Kidney epithelial cell (primary cell): ENCODE results near the gene ZFAND3. TPM values are rescaled to one million over a fixed set of nuclear protein-coding genes. Genes with fewer than 3 reads are reported as not detected.
A peak's percentile ranks its signal among the peaks of the same experiment; 100 is the strongest.

Experiments
- DNase-seq: peaks from one replicate; pipeline ENCODE4 v3.0.0-alpha.2; 2010; ENCODE audit warnings: low read depth
- H3K27me3 ChIP-seq: 2 replicates; pipeline ENCODE4 v1.6.0; 2011; ENCODE audit warnings: low read length; ENCODE audit not compliant: control insufficient read depth, insufficient read depth
- H3K36me3 ChIP-seq: 2 replicates; pipeline ENCODE4 v1.5.1; 2011; ENCODE audit warnings: low read length; ENCODE audit not compliant: control insufficient read depth, insufficient read depth
- H3K4me3 ChIP-seq: 2 replicates; pipeline ENCODE4 v1.5.1; 2011; ENCODE audit warnings: low read depth, mild to moderate bottlenecking, control low read depth, low read length
- CTCF ChIP-seq: IDR thresholded peaks from 2 replicates; pipeline ENCODE4 v1.5.1; 2011; ENCODE audit warnings: mild to moderate bottlenecking, moderate library complexity, low read length, control low read depth, inconsistent platforms; ENCODE audit not compliant: insufficient read depth, poor library complexity, severe bottlenecking
- total RNA-seq: library from RNA; depleted of rRNA; stranded (reverse); fragments of >200 nt; gene quantifications from 2 replicates; pipeline ENCODE4 v1.2.3, GENCODE V29; 2015

Gene ZFAND3
- total RNA-seq, 1 donor from 2014 or later, result 49.4 TPM

DNA sequence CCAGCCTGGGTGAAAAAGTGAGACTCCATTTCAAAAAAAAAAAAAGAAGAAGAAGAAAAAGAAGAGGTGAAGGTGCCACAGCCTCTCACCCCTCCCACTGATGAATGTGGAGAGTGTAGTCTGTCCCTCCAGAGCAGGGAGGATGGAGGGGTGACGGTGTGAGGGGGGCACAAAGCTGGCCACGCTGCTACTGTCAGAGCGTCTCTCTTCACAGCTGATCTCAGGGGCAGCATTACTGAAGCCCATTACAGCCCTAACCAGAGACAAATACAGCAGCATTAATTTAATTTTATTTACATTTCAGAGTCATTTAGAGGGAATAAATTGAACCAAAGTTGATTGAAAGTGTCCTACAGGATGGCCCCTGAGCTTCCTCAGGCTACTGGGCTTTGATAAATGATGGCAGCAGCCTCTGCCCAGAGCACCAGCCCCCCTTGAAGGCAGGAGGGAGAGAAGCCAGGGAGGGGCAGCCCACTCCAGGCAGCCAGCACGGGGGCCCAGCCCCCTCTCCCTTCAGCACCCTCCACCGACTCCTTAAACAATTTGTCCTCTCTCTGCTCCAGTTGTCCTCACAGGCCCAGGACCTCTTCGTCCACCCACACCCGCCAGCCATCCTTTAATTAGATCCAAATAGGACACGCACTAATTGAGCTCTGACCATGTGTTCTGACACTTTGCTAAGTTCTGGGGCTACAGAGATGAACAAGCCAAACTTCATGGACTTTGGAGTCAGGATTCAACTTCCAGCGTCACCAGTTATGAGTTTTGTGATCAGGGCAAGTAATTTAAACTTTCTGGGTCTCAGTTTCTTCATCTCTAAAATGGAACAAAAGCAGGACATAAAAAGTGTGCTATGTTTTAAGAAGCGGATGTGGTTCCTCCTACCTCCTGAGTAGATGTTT is 18.6 kb upstream of the ZFAND3 start:
- Histone ChIP-seq H3K4me3 (no peak overlapping the region), H3K36me3 (no peaks in the 10 kb centered on the region), H3K27me3 (peaks cover 3% of the 10 kb centered on the region)
- DNase-seq, result no peak
- TF ChIP-seq CTCF, result no peak

GRCh38 chr6:37801605-37801940 is 18.0 kb upstream of the ZFAND3 start:
- Histone ChIP-seq H3K36me3 (no peaks in the 10 kb centered on the region), H3K27me3 (peaks cover 5% of the 10 kb centered on the region), H3K4me3 (no peak overlapping the region)
- TF ChIP-seq CTCF, result no peak
- DNase-seq, result no peak

GRCh38 chr6:37802810-37803209 is 16.7 kb upstream of the ZFAND3 start:
- H3K27me3 ChIP-seq, result peaks cover 5% of the 10 kb centered on the region
- no peak for TF ChIP-seq CTCF
- H3K36me3 ChIP-seq, result no peaks in the 10 kb centered on the region
- H3K4me3 ChIP-seq, result no peak overlapping the region
- DNase-seq, result no peak

- no peak for DNase-seq
- no peak overlapping the region for H3K4me3 ChIP-seq
- H3K36me3 ChIP-seq, result no peaks in the 10 kb centered on the region
- H3K27me3 ChIP-seq, result peaks cover 5% of the 10 kb centered on the region
- TF ChIP-seq CTCF, result no peak
Measured at GRCh38 chr6:37804586-37804985, 14.9 kb upstream of the ZFAND3 start.

- TF ChIP-seq CTCF, result no peak
- Histone ChIP-seq H3K36me3 (no peaks in the 10 kb centered on the region), H3K27me3 (peaks cover 3% of the 10 kb centered on the region), H3K4me3 (no peak overlapping the region)
- no peak for DNase-seq
Measured at GRCh38 chr6:37806213-37806612, 13.3 kb upstream of the ZFAND3 start.

DNA sequence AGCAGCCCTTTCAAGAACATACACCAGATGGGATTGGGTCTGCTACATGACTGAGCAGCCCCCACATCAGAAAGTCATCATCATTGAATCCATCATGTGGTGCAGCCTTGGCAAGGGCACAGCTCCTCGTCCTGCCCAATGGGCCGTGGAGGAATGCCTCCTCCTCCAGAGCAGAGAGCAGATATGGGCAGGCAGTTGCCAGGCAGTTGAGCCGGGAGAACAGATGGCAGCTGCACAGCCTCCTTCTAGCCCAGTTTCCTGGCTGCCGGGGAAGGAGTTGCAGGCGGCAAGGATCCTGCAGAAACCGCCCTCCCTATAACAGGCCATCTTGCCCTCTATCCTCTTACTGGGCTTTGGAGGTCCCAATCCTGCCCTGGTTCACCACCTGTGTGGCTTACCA is 11.9 kb upstream of the ZFAND3 start:
- Histone ChIP-seq H3K4me3 (no peak overlapping the region), H3K27me3 (peaks cover 3% of the 10 kb centered on the region), H3K36me3 (no peaks in the 10 kb centered on the region)
- peak; percentile 48 for DNase-seq
- peak; percentile 50 for TF ChIP-seq CTCF
